ENCODE measurements around the gene PIWIL1. TPM values are rescaled to one million over a fixed set of nuclear protein-coding genes. Genes with fewer than 3 reads are reported as not detected.
A peak's percentile ranks its signal among the peaks of the same experiment; 100 is the strongest.

PIWIL1 gene
- polyA plus RNA-seq, 2 of the 4 experiments (the other 2 are of a cell fraction): not detected

GRCh38 chr12:130357729-130358330 is 20.1 kb downstream of the PIWIL1 start:
- Histone ChIP-seq H3K4me1 (no peaks in the 10 kb centered on the region), H3K4me3 (no peak overlapping the region), H3K27ac (no peak overlapping the region), H3K4me2 (no peak overlapping the region), H3K9me3 (no peaks in the 10 kb centered on the region)
- no peak for TF ChIP-seq RAD21 (conservative IDR thresholded peaks at IDR 0.05 in 1 of 2, IDR thresholded peaks at IDR 0.05 in 1 of 2)
- TF ChIP-seq MAFK (IDR thresholded peaks at IDR 0.05; ENCODE audit: partially characterized antibody): no peak
- no peak for TF ChIP-seq BCL3 (IDR thresholded peaks at IDR 0.05)
- no peak for TF ChIP-seq REST (IDR thresholded peaks at IDR 0.05)
- no peak for TF ChIP-seq FOSB (CRISPR knock-in tag; IDR thresholded peaks at IDR 0.05)
- TF ChIP-seq MAX (IDR thresholded peaks at IDR 0.05): no peak
- no peak for TF ChIP-seq RNF2 (IDR thresholded peaks at IDR 0.05; ENCODE audit: borderline replicate concordance, low read depth)
- TF ChIP-seq ZNF302 (CRISPR knock-in tag; IDR thresholded peaks at IDR 0.05): no peak
- no peak for TF ChIP-seq CTCF (IDR thresholded peaks at IDR 0.05)
- no peak for TF ChIP-seq HEYL (CRISPR knock-in tag; IDR thresholded peaks at IDR 0.05)
- no peak for TF ChIP-seq KDM5A (IDR thresholded peaks at IDR 0.05)
- no peak for TF ChIP-seq SREBF2 (IDR thresholded peaks at IDR 0.05)
- no peak for TF ChIP-seq CHD4 (IDR thresholded peaks at IDR 0.05; ENCODE audit: borderline replicate concordance)
- no peak for TF ChIP-seq TP53 (CRISPR knock-in tag; IDR thresholded peaks at IDR 0.05)
- TF ChIP-seq FOSL2 (IDR thresholded peaks at IDR 0.05): no peak
- TF ChIP-seq FOSL2 (CRISPR knock-in tag; IDR thresholded peaks at IDR 0.05): no peak
- ChIA-PET CTCF (no interaction called here), POLR2A (no interaction called here)
- DNase-seq (ENCODE audit: low read depth in 1 of 2, low spot score in 1 of 2) (no peak), FAIRE-seq (no peak), ATAC-seq (no peak)
- WGBS (ENCODE audit: missing lambda C conversion rate): 16% methylated on average over 14 of the region's 14 CpGs

GRCh38 chr12:130362060-130362459 is 24.4 kb downstream of the PIWIL1 start:
- H3K27ac ChIP-seq: no peak overlapping the region
- FAIRE-seq (no peak), ATAC-seq (no peak), DNase-seq (ENCODE audit: low read depth in 1 of 2, low spot score in 1 of 2) (no peak)
- H3K4me3 ChIP-seq: no peak overlapping the region
- no peak overlapping the region for H3K4me2 ChIP-seq
- no peaks in the 10 kb centered on the region for H3K9me3 ChIP-seq
- 46% methylated on average over 5 of the region's 5 CpGs for WGBS (ENCODE audit: missing lambda C conversion rate)
- ChIA-PET CTCF (interaction anchor here (2.0 kb wide), 1 partner anchor 26 kb away, joined by 6 read pairs; no protein-coding TSS in a partner anchor), POLR2A (no interaction called here)
- no peaks in the 10 kb centered on the region for H3K4me1 ChIP-seq
- TF ChIP-seq CBX8 (IDR thresholded peaks at IDR 0.05) (0 out of 2 replicates have a peak, but pooled peaks have one; percentile 78), RNF2 (IDR thresholded peaks at IDR 0.05; ENCODE audit: borderline replicate concordance, low read depth) (peak; percentile 85; the same call in 1 of the 2 replicates), SREBF2 (IDR thresholded peaks at IDR 0.05) (no peak)
